ENCODE measurements around the gene CACNA1E. TPM values are rescaled to one million over a fixed set of nuclear protein-coding genes. Genes with fewer than 3 reads are reported as not detected.
A peak's percentile ranks its signal among the peaks of the same experiment; 100 is the strongest.

Gene CACNA1E
- total RNA-seq (under 1 TPM in 1 of 5 experiments, not detected in 4; 0.07 TPM), polyA plus RNA-seq (not detected), total RNA-seq (not detected)

- CTCF ChIA-PET: no interaction called here
- peak within 1 kb of the TSS in 9 of 10 donors; percentile 10 to 74 (median 51) for H3K4me3 Mint-ChIP-seq
- H3K27ac ChIP-seq (ENCODE audit: low read depth, low read length): no peak within 1 kb of the TSS
- H3K9me3 Mint-ChIP-seq: peaks cover 0 to 3% (median 0%) of the 10 kb centered on the region in 11 donors
- H3K27ac Mint-ChIP-seq: no peak within 1 kb of the TSS
- no peak within 1 kb of the TSS for H3K4me3 ChIP-seq (ENCODE audit: low read length)
- H3K4me1 ChIP-seq (ENCODE audit: control insufficient read depth in 2 of 2, insufficient read depth in 2 of 2, low read length in 2 of 2): no peaks in the 10 kb centered on the region
- no peak for ATAC-seq
- H3K27me3 Mint-ChIP-seq: peaks cover 71 to 93% (median 80%) of the 10 kb centered on the region in 5 donors
- POLR2A ChIA-PET: no interaction called here
- peaks cover 0 to 4% (median 0%) of the 10 kb centered on the region in 5 donors for H3K36me3 Mint-ChIP-seq
- H3K9me3 ChIP-seq (ENCODE audit: control insufficient read depth in 2 of 3, low read length in 3 of 3): no peaks in the 10 kb centered on the region
- H3K4me1 Mint-ChIP-seq: peaks cover 14 to 32% (median 23%) of the 10 kb centered on the region in 7 donors
- no peak for DNase-seq
- no peaks in the 10 kb centered on the region for H3K36me3 ChIP-seq (ENCODE audit: control insufficient read depth in 2 of 3, insufficient read depth in 3 of 3, low read length in 3 of 3)
- intact Hi-C loops (cut with micrococcal nuclease): loop anchor here in 1 of 2 donors (10.0 kb wide), 1 partner anchor 911 kb away; the partner anchor contains the start of gene GLUL
- peaks cover 0 to 10% of the 10 kb centered on the region in 2 donors for H3K27me3 ChIP-seq (ENCODE audit: control insufficient read depth in 2 of 2, insufficient read depth in 2 of 2, low read length in 2 of 2)
Measured at GRCh38 chr1:181483285-181484195, at the start of gene CACNA1E. Gene CACNA1E (plus strand): TSS chr1:181483517. CDS start chr1:181483745, 228 bp downstream.

GRCh38 chr1:181433931-181434330 is 49.4 kb upstream of the CACNA1E start:
- peaks cover 17 to 54% (median 30%) of the 10 kb centered on the region in 5 donors for H3K27me3 Mint-ChIP-seq
- no peaks in the 10 kb centered on the region for H3K4me1 ChIP-seq (ENCODE audit: control insufficient read depth in 2 of 2, insufficient read depth in 2 of 2, low read length in 2 of 2)
- peaks cover 0 to 2% (median 0%) of the 10 kb centered on the region in 11 donors for H3K9me3 Mint-ChIP-seq
- no peaks in the 10 kb centered on the region for H3K36me3 ChIP-seq (ENCODE audit: control insufficient read depth in 2 of 3, insufficient read depth in 3 of 3, low read length in 3 of 3)
- no peaks in the 10 kb centered on the region for H3K9me3 ChIP-seq (ENCODE audit: control insufficient read depth in 2 of 3, low read length in 3 of 3)
- H3K27me3 ChIP-seq (ENCODE audit: control insufficient read depth in 2 of 2, insufficient read depth in 2 of 2, low read length in 2 of 2): no peaks in the 10 kb centered on the region
- no peak overlapping the region for H3K4me3 Mint-ChIP-seq
- intact Hi-C loops (cut with micrococcal nuclease): no loop called here
- ATAC-seq: no peak
- no peak overlapping the region for H3K27ac Mint-ChIP-seq
- CTCF ChIA-PET: no interaction called here
- no peak overlapping the region for H3K4me3 ChIP-seq (ENCODE audit: low read length)
- H3K36me3 Mint-ChIP-seq: peaks cover 0 to 3% (median 0%) of the 10 kb centered on the region in 5 donors
- DNase-seq: no peak
- POLR2A ChIA-PET: no interaction called here
- no peak overlapping the region for H3K27ac ChIP-seq (ENCODE audit: low read depth, low read length)
- H3K4me1 Mint-ChIP-seq: no peaks in the 10 kb centered on the region

- no peaks in the 10 kb centered on the region for H3K4me1 Mint-ChIP-seq
- CTCF ChIA-PET: no interaction called here
- peaks cover 0 to 2% (median 0%) of the 10 kb centered on the region in 11 donors for H3K9me3 Mint-ChIP-seq
- Histone ChIP-seq H3K4me3 (ENCODE audit: low read length) (no peak overlapping the region), H3K27me3 (ENCODE audit: control insufficient read depth in 2 of 2, insufficient read depth in 2 of 2, low read length in 2 of 2) (no peaks in the 10 kb centered on the region), H3K27ac (ENCODE audit: low read depth, low read length) (no peak overlapping the region), H3K4me1 (ENCODE audit: control insufficient read depth in 2 of 2, insufficient read depth in 2 of 2, low read length in 2 of 2) (no peaks in the 10 kb centered on the region), H3K36me3 (ENCODE audit: control insufficient read depth in 2 of 3, insufficient read depth in 3 of 3, low read length in 3 of 3) (no peaks in the 10 kb centered on the region), H3K9me3 (ENCODE audit: control insufficient read depth in 2 of 3, low read length in 3 of 3) (no peaks in the 10 kb centered on the region)
- H3K27me3 Mint-ChIP-seq: peaks cover 17 to 46% (median 29%) of the 10 kb centered on the region in 5 donors
- DNase-seq (no peak), ATAC-seq (no peak)
- peaks cover 0 to 3% (median 0%) of the 10 kb centered on the region in 5 donors for H3K36me3 Mint-ChIP-seq
- H3K27ac Mint-ChIP-seq: peak overlapping the region in 1 of 9 donors; percentile 47
- no peak overlapping the region for H3K4me3 Mint-ChIP-seq
- intact Hi-C loops (cut with micrococcal nuclease): no loop called here
- POLR2A ChIA-PET: no interaction called here
Measured at GRCh38 chr1:181438013-181438412, 45.3 kb upstream of the CACNA1E start.

- Histone ChIP-seq H3K4me3 (ENCODE audit: low read length) (no peak overlapping the region), H3K4me1 (ENCODE audit: control insufficient read depth in 2 of 2, insufficient read depth in 2 of 2, low read length in 2 of 2) (no peaks in the 10 kb centered on the region), H3K9me3 (ENCODE audit: control insufficient read depth in 2 of 3, low read length in 3 of 3) (no peaks in the 10 kb centered on the region), H3K27me3 (ENCODE audit: control insufficient read depth in 2 of 2, insufficient read depth in 2 of 2, low read length in 2 of 2) (no peaks in the 10 kb centered on the region), H3K36me3 (ENCODE audit: control insufficient read depth in 2 of 3, insufficient read depth in 3 of 3, low read length in 3 of 3) (no peaks in the 10 kb centered on the region), H3K27ac (ENCODE audit: low read depth, low read length) (no peak overlapping the region)
- Mint-ChIP-seq H3K27me3 (peaks cover 4 to 42% (median 12%) of the 10 kb centered on the region in 5 donors), H3K4me1 (no peaks in the 10 kb centered on the region), H3K9me3 (peaks cover 0 to 2% (median 0%) of the 10 kb centered on the region in 11 donors), H3K27ac (no peak overlapping the region), H3K4me3 (no peak overlapping the region), H3K36me3 (no peaks in the 10 kb centered on the region)
- POLR2A ChIA-PET: no interaction called here
- no peak for ATAC-seq
- CTCF ChIA-PET: interaction anchor here (0.6 kb wide), 1 partner anchor 177 kb away, joined by 4 read pairs; no protein-coding TSS in a partner anchor
- peak in 1 of 9 donors; percentile 14 for DNase-seq
- intact Hi-C loops (cut with micrococcal nuclease): no loop called here
Measured at GRCh38 chr1:181440510-181440909, 42.8 kb upstream of the CACNA1E start.

- POLR2A ChIA-PET: no interaction called here
- intact Hi-C loops (cut with micrococcal nuclease): no loop called here
- H3K4me3 ChIP-seq (ENCODE audit: low read length): no peak overlapping the region
- DNase-seq: no peak
- no peak overlapping the region for H3K27ac Mint-ChIP-seq
- no peaks in the 10 kb centered on the region for H3K36me3 ChIP-seq (ENCODE audit: control insufficient read depth in 2 of 3, insufficient read depth in 3 of 3, low read length in 3 of 3)
- no peaks in the 10 kb centered on the region for H3K4me1 Mint-ChIP-seq
- no peaks in the 10 kb centered on the region for H3K27me3 ChIP-seq (ENCODE audit: control insufficient read depth in 2 of 2, insufficient read depth in 2 of 2, low read length in 2 of 2)
- no peak overlapping the region for H3K27ac ChIP-seq (ENCODE audit: low read depth, low read length)
- ATAC-seq: no peak
- H3K36me3 Mint-ChIP-seq: no peaks in the 10 kb centered on the region
- no peaks in the 10 kb centered on the region for H3K9me3 ChIP-seq (ENCODE audit: control insufficient read depth in 2 of 3, low read length in 3 of 3)
- no peaks in the 10 kb centered on the region for H3K9me3 Mint-ChIP-seq
- H3K4me3 Mint-ChIP-seq: no peak overlapping the region
- H3K4me1 ChIP-seq (ENCODE audit: control insufficient read depth in 2 of 2, insufficient read depth in 2 of 2, low read length in 2 of 2): no peaks in the 10 kb centered on the region
- CTCF ChIA-PET: no interaction called here
- peaks cover 0 to 35% (median 10%) of the 10 kb centered on the region in 5 donors for H3K27me3 Mint-ChIP-seq
Measured at GRCh38 chr1:181442181-181442525, 41.2 kb upstream of the CACNA1E start.

GRCh38 chr1:181443231-181443853 is 40.0 kb upstream of the CACNA1E start:
- intact Hi-C loops (cut with micrococcal nuclease): no loop called here
- Mint-ChIP-seq H3K27me3 (peaks cover 0 to 23% (median 0%) of the 10 kb centered on the region in 5 donors), H3K36me3 (no peaks in the 10 kb centered on the region), H3K4me3 (no peak overlapping the region), H3K4me1 (no peaks in the 10 kb centered on the region), H3K27ac (no peak overlapping the region), H3K9me3 (peaks cover 0 to 5% (median 0%) of the 10 kb centered on the region in 11 donors)
- ATAC-seq (no peak), DNase-seq (no peak)
- Histone ChIP-seq H3K27ac (ENCODE audit: low read depth, low read length) (no peak overlapping the region), H3K4me3 (ENCODE audit: low read length) (no peak overlapping the region), H3K36me3 (ENCODE audit: control insufficient read depth in 2 of 3, insufficient read depth in 3 of 3, low read length in 3 of 3) (no peaks in the 10 kb centered on the region), H3K4me1 (ENCODE audit: control insufficient read depth in 2 of 2, insufficient read depth in 2 of 2, low read length in 2 of 2) (no peaks in the 10 kb centered on the region), H3K9me3 (ENCODE audit: control insufficient read depth in 2 of 3, low read length in 3 of 3) (no peaks in the 10 kb centered on the region), H3K27me3 (ENCODE audit: control insufficient read depth in 2 of 2, insufficient read depth in 2 of 2, low read length in 2 of 2) (no peaks in the 10 kb centered on the region)
- CTCF ChIA-PET: no interaction called here
- POLR2A ChIA-PET: no interaction called here

Measured in naive thymus-derived CD4-positive, alpha-beta T cell (primary cell).